Sigmoid colon (tissue), 7 donors: ENCODE results near the gene STX2. TPM values are rescaled to one million over a fixed set of nuclear protein-coding genes. Genes with fewer than 3 reads are reported as not detected.
A peak's percentile ranks its signal among the peaks of the same experiment; 100 is the strongest.
"Not testable (repeated sequence)": the region's sequence is repeated elsewhere in the genome, so short reads cannot be mapped to it uniquely, and the experiment has no call there.

ENCODE experiments used
- DNase-seq: peaks from one replicate; pipeline ENCODE4 v3.0.0-alpha.2; 2019
- H3K27ac ChIP-seq, 4 donors: fragments of 200-600 bp; sonication (generic); one replicate each; pipeline ENCODE4 v1.5.1; 2016 to 2019; ENCODE audit warnings: mild to moderate bottlenecking in 1 of 4
- H3K27me3 ChIP-seq, 3 donors: fragments of 200-600 bp; sonication (generic); one replicate each; pipeline ENCODE4 v1.5.1; 2019; ENCODE audit warnings: mild to moderate bottlenecking in 1 of 3
- H3K36me3 ChIP-seq, 4 donors: fragments of 200-600 bp; sonication (generic); one replicate each; pipeline ENCODE4 v1.5.1; 2016 to 2019
- H3K4me1 ChIP-seq, 4 donors: fragments of 200-600 bp; sonication (generic); one replicate each; pipeline ENCODE4 v1.5.1; 2017 to 2019
- H3K4me3 ChIP-seq, 4 donors: fragments of 200-600 bp; sonication (generic); one replicate each; pipeline ENCODE4 v1.5.1; 2017 to 2019; ENCODE audit warnings: mild to moderate bottlenecking in 2 of 4, moderate library complexity in 1 of 4
- H3K9me3 ChIP-seq, 4 donors: fragments of 200-600 bp in 3 of 4; sonication (generic) in 3 of 4; one replicate each; pipeline versions ENCODE4 v1.5.1 to v1.6.1; 2013 to 2019
- EP300 ChIP-seq, 4 donors: sonication (generic); formaldehyde crosslinking; IDR thresholded peaks; one replicate each; pipeline ENCODE4 v1.6.1; 2017; ENCODE audit warnings: antibody characterized with exemption in 4 of 4
- POLR2A ChIP-seq, 2 donors: fragments of 450-650 bp; IDR thresholded peaks; one replicate each; pipeline ENCODE4 v1.6.1; 2016; ENCODE audit warnings: antibody characterized with exemption in 2 of 2, mild to moderate bottlenecking in 2 of 2, moderate library complexity in 2 of 2
- POLR2AphosphoS5 ChIP-seq, 4 donors: sonication (generic); formaldehyde crosslinking; IDR thresholded peaks; one replicate each; pipeline ENCODE4 v1.6.1; 2017; ENCODE audit warnings: antibody characterized with exemption in 4 of 4
- WGBS, 2 donors: extraction: QIAGEN DNeasy Blood & Tissue Kit; methylation state at CpG; one replicate each; pipeline ENCODE4 v1.1.7; 2013; 5-methylcytosine and 5-hydroxymethylcytosine counted together
- intact Hi-C: fragments of 100-400 bp; cut with DNase I; formaldehyde crosslinking; loops from one replicate; pipeline ENCODE4 v1.15.1; 2023
- polyA plus RNA-seq, 3 donors: library from polyadenylated mRNA; stranded (reverse); fragments of 200-250 nt; gene quantifications; one replicate each; pipeline ENCODE4 v1.2.3, GENCODE V29; 2013
- total RNA-seq, 4 donors: library from RNA; depleted of rRNA; stranded (reverse); fragments of >200 nt; gene quantifications; one replicate each; pipeline ENCODE4 v1.1.0, GENCODE V29; 2016
- TF ChIP-seq, protein P1 (sequence below), 4 experiments: fragments of 450-650 bp in 3 of 4; fragments of 200-600 bp in 1 of 4; IDR thresholded peaks; one replicate each; pipeline ENCODE4 v1.5.1; 2016 to 2019; ENCODE audit warnings: antibody characterized with exemption in 4 of 4, mild to moderate bottlenecking in 3 of 4, moderate library complexity in 2 of 4
- donor health status: healthy with polysubstance abuse.
- donor health status: Bipolar disorder and iron deficiency.
- donor health status: healthy.

Gene STX2
- total and polyA plus RNA-seq, 7 donors: 2.8 to 61.2 (median 39.2) TPM

DNA sequence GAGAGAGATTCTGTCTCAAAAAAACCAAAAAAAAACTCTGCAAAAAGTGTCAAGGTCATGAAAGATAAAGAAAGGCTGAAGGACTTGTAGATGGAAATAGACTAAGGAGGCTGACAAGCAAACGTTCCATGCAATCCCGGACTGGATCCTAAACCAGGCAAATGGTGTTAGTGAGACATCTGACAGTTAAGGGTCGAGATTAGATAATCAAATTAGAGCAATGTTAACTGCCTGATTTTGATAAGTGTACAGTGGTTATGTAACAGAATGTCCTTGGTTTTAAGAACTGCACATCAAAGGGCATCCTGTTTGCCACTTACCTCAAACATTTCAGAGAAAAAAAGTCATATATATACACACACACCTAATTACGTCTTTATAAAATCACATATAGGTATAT is 29.4 kb upstream of the STX2 start:
- Histone ChIP-seq H3K36me3 (peaks cover 0 to under 1% (median 0%) of the 10 kb centered on the region in 4 donors), H3K9me3 (no peaks in the 10 kb centered on the region), H3K27me3 (no peaks in the 10 kb centered on the region), H3K4me3 (no peak overlapping the region), H3K4me1 (peaks cover 2 to 21% (median 15%) of the 10 kb centered on the region in 4 donors), H3K27ac (no peak overlapping the region)
- intact Hi-C loops: no loop called here
- TF ChIP-seq, protein P1, sequence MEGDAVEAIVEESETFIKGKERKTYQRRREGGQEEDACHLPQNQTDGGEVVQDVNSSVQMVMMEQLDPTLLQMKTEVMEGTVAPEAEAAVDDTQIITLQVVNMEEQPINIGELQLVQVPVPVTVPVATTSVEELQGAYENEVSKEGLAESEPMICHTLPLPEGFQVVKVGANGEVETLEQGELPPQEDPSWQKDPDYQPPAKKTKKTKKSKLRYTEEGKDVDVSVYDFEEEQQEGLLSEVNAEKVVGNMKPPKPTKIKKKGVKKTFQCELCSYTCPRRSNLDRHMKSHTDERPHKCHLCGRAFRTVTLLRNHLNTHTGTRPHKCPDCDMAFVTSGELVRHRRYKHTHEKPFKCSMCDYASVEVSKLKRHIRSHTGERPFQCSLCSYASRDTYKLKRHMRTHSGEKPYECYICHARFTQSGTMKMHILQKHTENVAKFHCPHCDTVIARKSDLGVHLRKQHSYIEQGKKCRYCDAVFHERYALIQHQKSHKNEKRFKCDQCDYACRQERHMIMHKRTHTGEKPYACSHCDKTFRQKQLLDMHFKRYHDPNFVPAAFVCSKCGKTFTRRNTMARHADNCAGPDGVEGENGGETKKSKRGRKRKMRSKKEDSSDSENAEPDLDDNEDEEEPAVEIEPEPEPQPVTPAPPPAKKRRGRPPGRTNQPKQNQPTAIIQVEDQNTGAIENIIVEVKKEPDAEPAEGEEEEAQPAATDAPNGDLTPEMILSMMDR (IDR thresholded peaks at IDR 0.05): no peak
- TF ChIP-seq POLR2A (IDR thresholded peaks at IDR 0.05): no peak
- TF ChIP-seq EP300 (IDR thresholded peaks at IDR 0.05): no peak
- no peak for TF ChIP-seq POLR2AphosphoS5 (IDR thresholded peaks at IDR 0.05)
- no peak for DNase-seq
- 57 to 70% methylated on average over 4 of the region's 4 CpGs for WGBS, 2 donors

DNA sequence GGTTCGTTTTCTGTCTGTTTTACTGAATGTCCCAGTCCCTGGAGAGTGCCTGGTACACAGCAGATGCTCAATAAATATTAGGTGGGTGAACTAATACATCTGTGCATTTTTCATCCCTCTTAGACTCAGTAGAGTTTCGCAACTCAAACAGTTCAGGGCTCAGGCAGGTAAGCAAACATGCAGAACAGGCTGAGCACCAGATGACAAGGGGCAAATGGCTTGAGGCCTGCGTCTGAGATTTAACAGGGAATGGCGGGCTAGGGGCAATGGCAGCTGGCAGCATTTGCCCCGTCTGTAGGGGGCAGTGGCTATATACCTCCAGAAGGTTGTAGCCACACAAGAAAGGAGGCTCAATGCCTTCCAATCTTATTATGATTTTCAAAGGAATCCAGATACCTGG is 24.2 kb upstream of the STX2 start:
- no peaks in the 10 kb centered on the region for H3K9me3 ChIP-seq
- H3K4me3 ChIP-seq: no peak overlapping the region
- intact Hi-C loops: no loop called here
- H3K27me3 ChIP-seq: no peaks in the 10 kb centered on the region
- 79 to 89% methylated on average over 5 of the region's 5 CpGs for WGBS, 2 donors
- H3K4me1 ChIP-seq: no peaks in the 10 kb centered on the region
- H3K27ac ChIP-seq: no peak overlapping the region
- peak; percentile 9 for DNase-seq
- H3K36me3 ChIP-seq: no peaks in the 10 kb centered on the region
- TF ChIP-seq POLR2AphosphoS5 (IDR thresholded peaks at IDR 0.05) (no peak), EP300 (IDR thresholded peaks at IDR 0.05) (no peak), POLR2A (IDR thresholded peaks at IDR 0.05) (no peak)
- TF ChIP-seq, protein P1 (IDR thresholded peaks at IDR 0.05): no peak

DNA sequence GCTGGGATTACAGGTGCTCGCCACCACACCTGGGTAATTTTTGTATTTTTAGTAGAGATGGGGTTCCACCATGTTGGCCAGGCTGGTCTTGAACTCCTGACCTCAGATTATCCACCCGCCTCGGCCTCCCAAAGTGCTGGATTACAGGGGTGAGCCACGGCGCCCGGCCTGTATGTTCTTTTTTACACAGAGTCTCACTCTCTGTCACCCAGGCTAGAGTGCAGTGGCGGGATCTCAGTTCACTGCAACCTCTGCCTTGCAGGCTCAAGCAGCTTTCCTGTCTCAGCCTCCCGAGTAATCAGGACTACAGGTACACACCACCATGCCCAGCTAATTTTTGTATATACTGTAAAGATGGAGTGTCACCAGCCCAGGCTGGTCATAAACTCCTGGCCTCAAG is 23.7 kb upstream of the STX2 start:
- intact Hi-C loops, H3K4me1 ChIP-seq, H3K27me3 ChIP-seq, H3K4me3 ChIP-seq, H3K9me3 ChIP-seq, H3K36me3 ChIP-seq, H3K27ac ChIP-seq: not testable (repeated sequence)
- 92 to 94% methylated on average over 8 of the region's 8 CpGs for WGBS, 2 donors
- DNase-seq: peak; percentile 27

DNA sequence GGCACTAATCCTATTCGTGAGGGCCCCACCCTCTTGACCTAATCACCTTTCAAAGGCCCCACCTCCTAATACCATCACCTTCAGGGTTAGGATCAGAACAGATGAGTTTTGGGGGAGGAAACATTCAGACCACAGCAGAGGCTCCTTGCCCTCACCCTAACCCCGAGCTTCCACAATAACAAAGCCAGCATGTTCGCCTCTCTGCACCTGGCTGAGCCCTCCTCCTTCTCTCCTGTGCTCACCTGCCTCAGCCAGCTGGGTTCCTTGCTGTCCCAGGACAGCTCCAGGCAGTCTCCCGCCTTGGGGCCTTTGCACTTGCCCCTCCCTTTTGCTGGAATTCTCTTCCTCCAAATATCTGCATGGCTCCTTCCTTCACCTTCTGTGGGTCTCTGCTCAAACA is 23.1 kb upstream of the STX2 start:
- H3K36me3 ChIP-seq: no peaks in the 10 kb centered on the region
- intact Hi-C loops: no loop called here
- peaks cover 0 to 1% (median 0%) of the 10 kb centered on the region in 4 donors for H3K9me3 ChIP-seq
- H3K27me3 ChIP-seq: no peaks in the 10 kb centered on the region
- no peak overlapping the region for H3K27ac ChIP-seq
- H3K4me1 ChIP-seq: no peaks in the 10 kb centered on the region
- H3K4me3 ChIP-seq: no peak overlapping the region
- peak; percentile 41 for DNase-seq
- 67 to 87% methylated on average over 4 of the region's 4 CpGs for WGBS, 2 donors
- TF ChIP-seq POLR2A (IDR thresholded peaks at IDR 0.05) (no peak), EP300 (IDR thresholded peaks at IDR 0.05) (no peak), POLR2AphosphoS5 (IDR thresholded peaks at IDR 0.05) (no peak)
- TF ChIP-seq, protein P1 (IDR thresholded peaks at IDR 0.05): no peak

DNA sequence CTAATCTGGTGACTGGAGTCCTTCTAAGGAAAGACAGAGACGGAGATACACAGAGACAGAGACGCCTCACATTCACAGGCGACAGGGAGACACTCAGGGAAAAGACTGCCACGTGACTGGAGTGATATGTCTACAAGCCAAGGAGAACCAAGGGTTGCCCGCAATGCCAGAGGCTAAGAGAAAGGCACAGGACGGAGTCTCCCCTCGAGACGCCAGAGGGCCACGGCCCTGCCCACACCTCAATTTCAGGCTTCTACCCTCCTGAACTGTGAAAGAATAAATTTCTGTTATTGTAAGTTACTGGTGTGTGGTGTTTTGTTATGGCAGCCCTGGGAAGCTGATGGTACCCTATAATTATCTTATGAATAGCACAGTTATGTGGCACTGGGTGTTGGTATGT is 21.3 kb upstream of the STX2 start:
- Histone ChIP-seq H3K36me3 (no peaks in the 10 kb centered on the region), H3K4me1 (no peaks in the 10 kb centered on the region), H3K27me3 (no peaks in the 10 kb centered on the region), H3K4me3 (no peak overlapping the region), H3K9me3 (peaks cover 0 to 2% (median 1%) of the 10 kb centered on the region in 4 donors), H3K27ac (no peak overlapping the region)
- peak; percentile 32 for DNase-seq
- intact Hi-C loops: no loop called here
- WGBS, 2 donors: 92 to 93% methylated on average over 9 of the region's 9 CpGs
- TF ChIP-seq, protein P1 (IDR thresholded peaks at IDR 0.05): no peak
- no peak for TF ChIP-seq POLR2AphosphoS5 (IDR thresholded peaks at IDR 0.05)
- TF ChIP-seq POLR2A (IDR thresholded peaks at IDR 0.05): no peak
- no peak for TF ChIP-seq EP300 (IDR thresholded peaks at IDR 0.05)
